B cell (primary cell): ENCODE results near the gene TTLL5.

Experiments used
- CTCF ChIP-seq: fragments of 200-600 bp; IDR thresholded peaks from one replicate; pipeline ENCODE4 v1.8.0; 2022; ENCODE audit warnings: antibody characterized with exemption, mild to moderate bottlenecking
- EZH2 ChIP-seq: IDR thresholded peaks from 2 replicates; pipeline ENCODE4 v1.6.1; 2012; ENCODE audit warnings: borderline replicate concordance, low read depth, mild to moderate bottlenecking, moderate library complexity, low read length; ENCODE audit not compliant: insufficient read depth, poor library complexity, severe bottlenecking

GRCh38 chr14:75764020-75764419 lies 103.0 kb downstream of the TTLL5 start:
- TF ChIP-seq CTCF (no peak), EZH2 (no peak)
